Measurements from ENCODE around the gene HYLS1. TPM values are rescaled to one million over a fixed set of nuclear protein-coding genes. Genes with fewer than 3 reads are reported as not detected.
A peak's percentile ranks its signal among the peaks of the same experiment; 100 is the strongest.

Gene HYLS1
- total RNA-seq, 1 experiment from 2014 or later: 8.6 TPM

- TF ChIP-seq CTCF (conservative IDR thresholded peaks at IDR 0.05): no peak
- Histone ChIP-seq H3K27ac (ENCODE audit: insufficient read length, low read depth, low read length) (no peak overlapping the region), H3K4me1 (ENCODE audit: insufficient read depth, low read length) (no peaks in the 10 kb centered on the region), H3K27me3 (ENCODE audit: insufficient read depth, low read length) (no peaks in the 10 kb centered on the region), H2BK12ac (ENCODE audit: insufficient read length, low read depth, low read length) (no peak overlapping the region), H3T11ph (ENCODE audit: low read length) (no peak overlapping the region), H4K5ac (ENCODE audit: insufficient read length, low read depth, low read length) (no peak overlapping the region), H3K18ac (ENCODE audit: insufficient read length, low read depth, low read length) (no peak overlapping the region), H3K23me2 (ENCODE audit: insufficient read length, low read depth, low read length, poor library complexity, severe bottlenecking) (no peaks in the 10 kb centered on the region), H2AFZ (ENCODE audit: low read length) (no peak overlapping the region), H3K9ac (ENCODE audit: extremely low read depth, insufficient read length, low read length) (no peak overlapping the region), H4K91ac (ENCODE audit: insufficient read length, low read depth, low read length) (no peak overlapping the region), H2BK20ac (ENCODE audit: low read depth, low read length, poor library complexity, severe bottlenecking) (no peak overlapping the region), H3K4me2 (ENCODE audit: insufficient read depth, insufficient read length, low read length) (no peak overlapping the region), H2BK120ac (ENCODE audit: low read depth, low read length, poor library complexity, severe bottlenecking) (no peak overlapping the region), H3K14ac (ENCODE audit: insufficient read depth, low read length) (no peak overlapping the region), H3K56ac (ENCODE audit: insufficient read length, low read depth, low read length) (no peak overlapping the region), H4K8ac (replicated peaks; ENCODE audit: insufficient read length, low read depth, low read length) (no peak overlapping the region), H2AK5ac (ENCODE audit: insufficient read length, low read length) (no peak overlapping the region), H3K4ac (ENCODE audit: low read depth, low read length) (no peak overlapping the region), H2BK5ac (ENCODE audit: insufficient read length, low read length) (no peak overlapping the region), H3K23ac (ENCODE audit: insufficient read length, low read depth, low read length) (no peak overlapping the region), H3K79me2 (ENCODE audit: insufficient read depth, low read length) (no peaks in the 10 kb centered on the region), H3K9me3 (ENCODE audit: control insufficient read depth, low read depth, low read length) (no peaks in the 10 kb centered on the region), H2BK15ac (ENCODE audit: low read depth, low read length) (no peak overlapping the region), H3K79me1 (ENCODE audit: insufficient read depth, low read depth, low read length, poor library complexity, severe bottlenecking) (no peaks in the 10 kb centered on the region), H4K20me1 (ENCODE audit: control insufficient read depth, insufficient read depth, insufficient read length) (no peaks in the 10 kb centered on the region)
- peak overlapping the region in 1 of 2 experiments; percentile 60; a peak in 2 of 5 replicates for H3K4me3 Mint-ChIP-seq
- peaks cover 0 to 6% (median 0%) of the 10 kb centered on the region in 3 experiments; a peak in 2 of 7 replicates for H3K36me3 Mint-ChIP-seq (ENCODE audit: insufficient read depth in 1 of 3, low read depth in 3 of 3)
- peaks cover 9 to 15% of the 10 kb centered on the region in 2 experiments for H3K4me1 Mint-ChIP-seq
- H3K27ac Mint-ChIP-seq: peak overlapping the region in 1 of 3 experiments; percentile 47; a peak in 1 of 7 replicates
- WGBS (ENCODE audit: extremely low coverage, insufficient read length, low lambda C conversion rate): no CpG with 5 or more reads among the region's 20 CpGs
- H3K27me3 Mint-ChIP-seq (ENCODE audit: low read depth): peaks cover 8% of the 10 kb centered on the region
- H3K9me3 Mint-ChIP-seq: peaks cover 6 to 13% of the 10 kb centered on the region in 2 experiments; a peak in 3 of 5 replicates
- DNase-seq: no peak
Measured at GRCh38 chr11:125873881-125874555, 13.4 kb upstream of the HYLS1 start.

Measured in H9 (cell line).